HepG2 (cell line): Measurements from ENCODE around the gene CD151. TPM values are rescaled to one million over a fixed set of nuclear protein-coding genes. Genes with fewer than 3 reads are reported as not detected.

Source experiments
- ATAC-seq: fragments of 200-7000 bp; cut with Tn5 transposase; 3 replicates; pipeline ENCODE4 v1.9.1; 2020; ENCODE audit warnings: mild to moderate bottlenecking, moderate library complexity
- BruUV-seq: library from RNA; stranded (reverse); fragments of 400-500 nt; replicated peaks from 2 replicates; lab custom pipeline; 2021; lab: Mats Ljungman, UMichigan
- CTCF ChIA-PET: fragments of 300-600 bp; formaldehyde crosslinking; extraction: SDS; loops from one replicate; lab custom pipeline; 2021; ENCODE audit warnings: low total read pairs, inconsistent platforms, low intra/inter-chr PET ratio; lab: Yijun Ruan, JAX
- POLR2A ChIA-PET: fragments of 350-600 bp; sonication (Branson Sonifier 250); formaldehyde crosslinking; loops from one replicate; lab custom pipeline; 2020; ENCODE audit warnings: antibody characterized with exemption, inconsistent platforms; lab: Yijun Ruan, JAX
- DNase-seq: peaks from one replicate; pipeline ENCODE4 v3.0.0-alpha.2; 2015; ENCODE audit warnings: low spot score
- FAIRE-seq: peaks from 3 replicates; lab custom pipeline; 2011; peaks lifted over from hg19 to GRCh38; lab: Jason Lieb, UNC
- H2AFZ ChIP-seq: one replicate; pipeline ENCODE4 v1.6.1; 2011; ENCODE audit warnings: low read length, inconsistent platforms
- H3K27ac ChIP-seq: fragments of 300-600 bp; 3 replicates; pipeline ENCODE4 v1.8.0; 2011; ENCODE audit warnings: mixed run types, mild to moderate bottlenecking, mixed read lengths, low read length, inconsistent platforms; ENCODE audit not compliant: insufficient read depth; ENCODE audit errors: extremely low read length
- H3K27me3 ChIP-seq, 2 experiments: fragments of 200-600 bp in 1 of 2; 2 replicates in 1 of 2; 3 replicates in 1 of 2; pipeline versions ENCODE4 v1.6.0 to v1.8.0; 2011; ENCODE audit warnings: low read length in 2 of 2, mild to moderate bottlenecking in 2 of 2, moderate library complexity in 2 of 2, inconsistent platforms in 1 of 2; ENCODE audit not compliant: insufficient read depth in 2 of 2, control insufficient read depth in 1 of 2
- H3K36me3 ChIP-seq, 2 experiments: fragments of 200-600 bp in 1 of 2; replicated peaks in 1 of 2; 2 replicates in 1 of 2; 3 replicates in 1 of 2; pipeline versions ENCODE4 v1.5.1 to v1.8.0; 2011; ENCODE audit warnings: low read length in 2 of 2, inconsistent platforms in 1 of 2; ENCODE audit not compliant: insufficient read depth in 2 of 2, control insufficient read depth in 1 of 2
- H3K4me1 ChIP-seq: 2 replicates; pipeline ENCODE4 v1.5.1; 2012; ENCODE audit warnings: low read length, inconsistent platforms; ENCODE audit not compliant: insufficient read depth
- H3K4me2 ChIP-seq: 2 replicates; pipeline ENCODE4 v1.6.0; 2011; ENCODE audit warnings: low read depth, low read length, inconsistent platforms
- H3K4me3 ChIP-seq, 3 experiments: fragments of 200-600 bp in 1 of 3; sonication (generic), shearing (Covaris generic) in 1 of 3; replicated peaks in 1 of 3; 2 replicates each; pipeline ENCODE4 v1.5.1; 2011 to 2016; ENCODE audit warnings: low read length in 3 of 3, inconsistent platforms in 2 of 3, low read depth in 2 of 3, mild to moderate bottlenecking in 2 of 3, control low read depth in 1 of 3, mixed read lengths in 1 of 3; ENCODE audit not compliant: insufficient read depth in 1 of 3
- H3K79me2 ChIP-seq: one replicate; pipeline ENCODE4 v1.6.1; 2011; ENCODE audit warnings: low read length, inconsistent platforms; ENCODE audit not compliant: insufficient read depth
- H3K9ac ChIP-seq: 2 replicates; pipeline ENCODE4 v1.6.0; 2011; ENCODE audit warnings: mild to moderate bottlenecking, low read depth, low read length, inconsistent platforms; ENCODE audit not compliant: insufficient read depth
- H3K9me3 ChIP-seq: 2 replicates; pipeline ENCODE4 v1.5.1; 2012; ENCODE audit warnings: mild to moderate bottlenecking, low read length
- H4K20me1 ChIP-seq: 2 replicates; pipeline ENCODE4 v1.6.0; 2011; ENCODE audit warnings: inconsistent platforms, mild to moderate bottlenecking, low read length, moderate library complexity; ENCODE audit not compliant: insufficient read depth
- DZIP1 ChIP-seq: sonication (generic); formaldehyde crosslinking; IDR thresholded peaks from 2 replicates; pipeline ENCODE4 v1.5.0; 2020; ENCODE audit warnings: mild to moderate bottlenecking, missing genetic modification reagents
- ETV5 ChIP-seq: IDR thresholded peaks from 2 replicates; pipeline ENCODE4 v1.6.1; 2018; ENCODE audit warnings: missing biosample characterization, missing genetic modification reagents, inconsistent platforms, borderline replicate concordance
- GABPB1 ChIP-seq: IDR thresholded peaks from 2 replicates; pipeline ENCODE4 v1.6.1; 2016; ENCODE audit warnings: mild to moderate bottlenecking, missing genetic modification reagents, moderate library complexity, missing compliant biosample characterization
- GPBP1L1 ChIP-seq: sonication (generic); formaldehyde crosslinking; IDR thresholded peaks from 2 replicates; pipeline ENCODE4 v1.5.0; 2020; ENCODE audit warnings: mild to moderate bottlenecking, missing genetic modification reagents
- KLF12 ChIP-seq: sonication (generic); formaldehyde crosslinking; IDR thresholded peaks from 2 replicates; pipeline ENCODE4 v1.4.0; 2020; ENCODE audit warnings: missing genetic modification reagents, borderline replicate concordance
- PHF8 ChIP-seq: sonication (generic); formaldehyde crosslinking; IDR thresholded peaks from 2 replicates; pipeline ENCODE4 v1.5.0; 2020; ENCODE audit warnings: missing genetic modification reagents
- PRDM10 ChIP-seq: sonication (generic); formaldehyde crosslinking; IDR thresholded peaks from 2 replicates; pipeline ENCODE4 v1.4.0; 2020; ENCODE audit warnings: low read depth, missing genetic modification reagents
- SKI ChIP-seq: fragments of 450-650 bp; IDR thresholded peaks from one replicate; pipeline ENCODE4 v1.6.1; 2018; ENCODE audit warnings: mild to moderate bottlenecking; ENCODE audit not compliant: partially characterized antibody
- ZIK1 ChIP-seq: sonication (generic); formaldehyde crosslinking; IDR thresholded peaks from 2 replicates; pipeline ENCODE4 v1.5.0; 2020; ENCODE audit warnings: mild to moderate bottlenecking, low read depth, missing genetic modification reagents, borderline replicate concordance
- ZNF207 ChIP-seq: fragments of 450-650 bp; IDR thresholded peaks from 2 replicates; pipeline ENCODE4 v1.6.1; 2016; ENCODE audit warnings: antibody characterized with exemption, borderline replicate concordance
- WGBS: methylation state at CpG from one replicate; pipeline ENCODE4 v1.1.6; 2017; ENCODE audit warnings: low lambda C conversion rate; 5-methylcytosine and 5-hydroxymethylcytosine counted together
- in situ Hi-C: cut with HindIII; loops from 2 replicates; pipeline ENCODE4 v1.10.0; 2017; ENCODE audit warnings: low pct_unique_long_range_greater_than_20kb; ENCODE audit not compliant: extremely low pct_ligation_motif_present
- intact Hi-C: fragments of 100-400 bp; cut with micrococcal nuclease; formaldehyde crosslinking; loops from one replicate; pipeline ENCODE4 v1.10.0; 2022; ENCODE audit not compliant: unreplicated experiment
- polyA plus RNA-seq, 8 experiments: library from polyadenylated mRNA; depleted of rRNA in 3 of 8; stranded (reverse) in 7 of 8; unstranded in 1 of 8; fragments of >200 nt; fragmentation: Illumina TruSeq in 4 of 8; extraction: Trizol in 4 of 8; gene quantifications; 2 replicates each; pipeline versions ENCODE4 v1.2.1 to v1.2.3, GENCODE V29; 2011 to 2016; ENCODE audit warnings: low read depth in 4 of 8, missing spikeins in 1 of 8, mixed read lengths in 1 of 8; ENCODE audit not compliant: insufficient read depth in 1 of 8
- total RNA-seq, 5 experiments: library from RNA; depleted of rRNA; stranded (reverse); fragments of >200 nt; fragmentation: Illumina TruSeq; extraction: Trizol; gene quantifications; 2 replicates each; pipeline ENCODE4 v1.2.3, GENCODE V29; 2016; ENCODE audit warnings: low read depth in 1 of 5
- TF ChIP-seq, protein P1 (sequence below): sonication (generic); formaldehyde crosslinking; IDR thresholded peaks from 2 replicates; pipeline ENCODE4 v1.4.0; 2020; ENCODE audit warnings: missing genetic modification reagents

Gene CD151
- total and polyA plus RNA-seq, 2 of the 13 experiments (the other 11 are each of a cell fraction or from before 2014, with no cell fraction given) = 125 to 197 TPM

- peak; percentile 88 for TF ChIP-seq DZIP1
- TF ChIP-seq ETV5 = peak; percentile 39; the same call in 1 of the 2 replicates
- no peak for TF ChIP-seq GPBP1L1 (CRISPR knock-in tag)
Measured at GRCh38 chr11:797296-798092, 35.3 kb upstream of the CD151 start (continued).

GRCh38 chr11:798093-798713 is 34.5 kb upstream of the CD151 start, which contains the start of gene SLC25A22:
Gene SLC25A22, minus strand, starts transcription at chr11:798281. Its CDS starts 3,275 bp downstream, at chr11:795006.
- Histone ChIP-seq H3K4me2 (peak within 1 kb of the TSS; percentile 100), H3K4me1 (peaks cover 4% of the 10 kb centered on the region), H3K27ac (peak within 1 kb of the TSS; percentile 80), H3K9ac (peak within 1 kb of the TSS; percentile 82), H3K27me3 (no peaks in the 10 kb centered on the region; a peak in 1 of 5 replicates), H3K9me3 (no peaks in the 10 kb centered on the region), H3K79me2 (peaks cover 4% of the 10 kb centered on the region), H4K20me1 (no peaks in the 10 kb centered on the region), H2AFZ (no peak within 1 kb of the TSS), H3K36me3 (peaks cover 7 to 8% of the 10 kb centered on the region in 2 experiments; a peak in 3 of 5 replicates), H3K4me3 (peak within 1 kb of the TSS; percentile 70 to 97 (median 94))
- ATAC-seq = peak; percentile 52
- ChIA-PET CTCF (interaction anchor here (1.2 kb wide), 1 partner anchor 70 kb away, joined by 4 read pairs; no protein-coding TSS in a partner anchor), POLR2A (interaction anchor here (5.3 kb wide), 1 partner anchor 20 kb away, joined by 44 read pairs; the partner anchor contains the start of gene GATD1)
- in situ Hi-C loops = no loop called here
- peak; percentile 49 for DNase-seq
- BruUV-seq = no TSS peak
- 67% methylated on average over 7 of the region's 69 CpGs for WGBS
- intact Hi-C loops = no loop called here
- FAIRE-seq = no peak
- TF ChIP-seq KLF12 (CRISPR knock-in tag) (0 out of 2 replicates have a peak, but pooled peaks have one; percentile 66), GABPB1 (CRISPR knock-in tag) (0 out of 2 replicates have a peak, but pooled peaks have one; percentile 9), SKI (peak; percentile 74), ZIK1 (CRISPR knock-in tag) (peak; percentile 48; the same call in 1 of the 2 replicates), PHF8 (CRISPR knock-in tag) (peak; percentile 37), ZNF207 (no peak), PRDM10 (CRISPR knock-in tag) (no peak)
- TF ChIP-seq, protein P1, sequence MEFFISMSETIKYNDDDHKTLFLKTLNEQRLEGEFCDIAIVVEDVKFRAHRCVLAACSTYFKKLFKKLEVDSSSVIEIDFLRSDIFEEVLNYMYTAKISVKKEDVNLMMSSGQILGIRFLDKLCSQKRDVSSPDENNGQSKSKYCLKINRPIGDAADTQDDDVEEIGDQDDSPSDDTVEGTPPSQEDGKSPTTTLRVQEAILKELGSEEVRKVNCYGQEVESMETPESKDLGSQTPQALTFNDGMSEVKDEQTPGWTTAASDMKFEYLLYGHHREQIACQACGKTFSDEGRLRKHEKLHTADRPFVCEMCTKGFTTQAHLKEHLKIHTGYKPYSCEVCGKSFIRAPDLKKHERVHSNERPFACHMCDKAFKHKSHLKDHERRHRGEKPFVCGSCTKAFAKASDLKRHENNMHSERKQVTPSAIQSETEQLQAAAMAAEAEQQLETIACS = peak; percentile 84
